Fibroblast of skin of right biceps (primary cell): Measurements from ENCODE around the gene MOCS2.
"Not testable (repeated sequence)": the region's sequence is repeated elsewhere in the genome, so short reads cannot be mapped to it uniquely, and the experiment has no call there.

Experiments
- DNase-seq: peaks from one replicate; pipeline ENCODE4 v3.0.0-alpha.2; 2013

MOCS2 gene

GRCh38 chr5:53109443-53110127, at the start of gene MOCS2:
Gene MOCS2 (minus strand): TSS chr5:53109757. CDS start chr5:53107174, 2,583 bp downstream.
- peak; percentile 87 for DNase-seq

GRCh38 chr5:53151713-53152458, 42.3 kb upstream of the MOCS2 start:
- peak; percentile 96 for DNase-seq

GRCh38 chr5:53133020-53133419, 23.5 kb upstream of the MOCS2 start:
- DNase-seq, result no peak

- peak; percentile 83 for DNase-seq
These were observed 20.7 kb upstream of the MOCS2 start for GRCh38 chr5:53130266-53130665.

GRCh38 chr5:53128481-53128880, 18.9 kb upstream of the MOCS2 start:
- no peak for DNase-seq

GRCh38 chr5:53127107-53127506, 17.6 kb upstream of the MOCS2 start:
- DNase-seq, result no peak

GRCh38 chr5:53126521-53126920, 17.0 kb upstream of the MOCS2 start:
- DNase-seq, result peak; percentile 87

- peak; percentile 30 for DNase-seq
These were observed 14.1 kb upstream of the MOCS2 start for GRCh38 chr5:53123702-53124101.

- DNase-seq, result no peak
These were observed 10.6 kb upstream of the MOCS2 start for GRCh38 chr5:53120165-53120564.

- DNase-seq, result no peak
These were observed 9.3 kb upstream of the MOCS2 start for GRCh38 chr5:53118879-53119278.

GRCh38 chr5:53116597-53116996, 7.0 kb upstream of the MOCS2 start:
- no peak for DNase-seq

- peak; percentile 10 for DNase-seq
These were observed 5.4 kb upstream of the MOCS2 start for GRCh38 chr5:53114988-53115387.

- DNase-seq, result no peak
These were observed 4.4 kb upstream of the MOCS2 start for GRCh38 chr5:53113947-53114346.

GRCh38 chr5:53112909-53113308, 3.4 kb upstream of the MOCS2 start:
- no peak for DNase-seq

GRCh38 chr5:53112307-53112706, 2.8 kb upstream of the MOCS2 start:
- not testable (repeated sequence) for DNase-seq

GRCh38 chr5:53111139-53111538, 1.6 kb upstream of the MOCS2 start:
- DNase-seq, result no peak

GRCh38 chr5:53110156-53110555, 599 bp upstream of the MOCS2 start:
- DNase-seq, result no peak

GRCh38 chr5:53109056-53109442, 508 bp downstream of the MOCS2 start:
- no peak for DNase-seq

- no peak for DNase-seq
These were observed 3.8 kb downstream of the MOCS2 start for GRCh38 chr5:53105611-53106300.

GRCh38 chr5:53100606-53101005, 9.0 kb downstream of the MOCS2 start:
- no peak for DNase-seq

GRCh38 chr5:53099546-53099945, 10.0 kb downstream of the MOCS2 start:
- DNase-seq, result no peak

GRCh38 chr5:53095931-53096525, 13.5 kb downstream of the MOCS2 start:
- peak; percentile 53 for DNase-seq

GRCh38 chr5:53095217-53095616, 14.3 kb downstream of the MOCS2 start:
- no peak for DNase-seq

- DNase-seq, result no peak
These were observed 17.3 kb downstream of the MOCS2 start for GRCh38 chr5:53092242-53092641.
